GM19467 (cell line): ENCODE results near the gene GASK1A.
"Not testable (repeated sequence)": the region's sequence is repeated elsewhere in the genome, so short reads cannot be mapped to it uniquely, and the experiment has no call there.

Source experiments
- ATAC-seq: cut with Tn5 transposase; IDR thresholded peaks from one replicate; pipeline ENCODE4 v1.9.1; 2021; ENCODE audit warnings: mild to moderate bottlenecking, moderate library complexity; ENCODE audit not compliant: unreplicated experiment

Gene GASK1A

GRCh38 chr3:42979044-42979972, at the start of gene GASK1A:
Gene GASK1A (plus strand): TSS chr3:42979311. CDS start chr3:42979643, 332 bp downstream.
- no peak for ATAC-seq

GRCh38 chr3:42934111-42934510, 45.0 kb upstream of the GASK1A start:
- no peak for ATAC-seq

DNA sequence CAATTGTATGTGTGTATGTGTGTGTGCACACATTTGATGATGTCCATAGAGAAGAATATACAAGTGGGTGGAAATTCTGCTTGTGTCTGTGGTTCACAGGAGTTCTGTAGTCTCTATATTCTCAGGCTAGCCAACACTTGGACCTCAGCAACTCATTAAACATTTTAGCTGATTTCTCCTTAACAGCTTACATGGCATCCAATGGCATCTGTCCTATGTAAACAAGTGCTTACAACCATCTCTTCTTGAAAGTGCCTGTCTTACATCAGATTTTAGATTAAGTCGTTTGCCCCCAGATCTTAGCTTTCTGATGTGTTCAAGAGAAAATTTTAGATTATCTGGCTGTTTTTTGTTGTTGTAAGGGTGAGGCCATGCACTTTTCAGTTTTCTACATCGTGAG, 44.2 kb upstream of the GASK1A start:
- no peak for ATAC-seq

DNA sequence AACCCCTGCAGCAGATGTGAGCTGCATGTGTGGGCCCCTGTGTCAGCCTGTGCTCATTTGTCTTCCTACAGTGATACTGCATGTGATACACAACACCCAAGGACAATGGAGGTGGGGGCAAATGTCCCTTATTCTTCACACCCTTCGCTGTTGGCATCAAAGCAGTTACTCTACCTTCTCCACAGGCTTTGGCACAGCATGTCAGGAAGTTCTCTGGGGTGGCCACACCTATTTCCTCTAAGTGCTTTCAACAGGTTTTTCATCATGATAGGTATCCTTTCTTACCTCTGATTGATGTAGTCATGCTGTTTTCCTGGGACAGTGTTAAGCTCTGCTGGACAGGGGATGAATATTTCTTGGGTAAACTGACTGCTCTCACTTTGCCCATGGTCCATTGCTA, 43.6 kb upstream of the GASK1A start:
- ATAC-seq, result no peak

DNA sequence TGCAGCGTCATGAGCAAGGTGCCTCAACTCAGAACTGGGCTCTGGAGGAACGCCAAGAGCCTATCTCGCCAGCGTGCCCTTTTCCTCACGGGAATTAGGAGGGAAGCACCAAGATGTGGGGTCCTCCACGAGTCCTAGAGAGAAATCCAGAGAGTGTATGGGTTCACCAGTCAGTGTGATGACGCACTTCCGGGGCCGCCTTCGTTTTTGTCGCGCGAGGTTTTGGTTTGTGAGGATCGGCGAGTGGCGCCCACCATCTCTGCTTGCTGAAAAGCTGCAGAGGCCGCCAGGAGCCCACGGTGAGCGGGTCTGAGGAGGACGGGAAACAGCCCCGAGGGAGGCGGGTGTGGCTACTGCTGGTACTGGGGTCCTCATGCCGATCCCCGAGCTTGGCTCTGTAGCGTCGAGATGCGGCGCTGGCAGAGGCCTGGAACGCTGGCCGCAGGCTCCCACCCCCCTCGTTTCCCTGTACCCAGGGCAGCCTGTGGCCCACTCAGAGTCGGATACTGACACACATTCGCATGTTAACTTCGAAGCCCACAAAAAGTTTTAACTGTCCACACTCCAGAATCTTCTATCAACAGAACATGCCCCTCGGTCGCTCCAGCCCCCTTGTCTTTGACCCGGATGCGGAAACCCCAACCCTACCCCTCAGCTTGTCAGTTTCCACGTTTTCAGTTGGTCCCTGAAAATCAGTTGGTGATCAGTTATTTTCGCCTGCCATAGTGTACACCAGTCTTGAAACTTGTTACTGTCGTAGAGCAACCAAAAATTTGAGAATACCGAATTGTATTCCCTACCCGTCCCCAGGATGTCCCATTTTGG, 42.7 kb upstream of the GASK1A start:
- ATAC-seq, result no peak

DNA sequence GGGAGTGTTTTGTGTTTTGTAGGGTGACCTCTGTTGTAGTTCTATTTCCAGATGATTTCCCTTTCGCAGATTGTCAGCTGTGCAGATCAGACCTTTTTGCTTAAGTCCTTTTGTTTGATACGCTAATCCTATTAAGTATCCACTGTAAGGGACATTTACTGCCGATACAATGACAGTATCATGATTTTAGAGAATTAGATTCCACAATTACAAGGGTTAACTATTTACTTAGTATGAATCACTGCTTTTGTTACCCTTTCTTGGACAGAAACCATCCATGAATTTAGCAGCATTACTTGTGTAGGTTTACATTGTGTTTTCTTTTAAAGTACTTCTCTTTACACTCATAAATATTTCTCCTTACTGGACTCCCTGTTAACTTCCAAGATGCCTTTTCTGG, 41.8 kb upstream of the GASK1A start:
- no peak for ATAC-seq

- no peak for ATAC-seq
Observed at GRCh38 chr3:42942693-42943092, 36.4 kb upstream of the GASK1A start.

GRCh38 chr3:42946050-42946449, 33.1 kb upstream of the GASK1A start:
- ATAC-seq, result no peak

DNA sequence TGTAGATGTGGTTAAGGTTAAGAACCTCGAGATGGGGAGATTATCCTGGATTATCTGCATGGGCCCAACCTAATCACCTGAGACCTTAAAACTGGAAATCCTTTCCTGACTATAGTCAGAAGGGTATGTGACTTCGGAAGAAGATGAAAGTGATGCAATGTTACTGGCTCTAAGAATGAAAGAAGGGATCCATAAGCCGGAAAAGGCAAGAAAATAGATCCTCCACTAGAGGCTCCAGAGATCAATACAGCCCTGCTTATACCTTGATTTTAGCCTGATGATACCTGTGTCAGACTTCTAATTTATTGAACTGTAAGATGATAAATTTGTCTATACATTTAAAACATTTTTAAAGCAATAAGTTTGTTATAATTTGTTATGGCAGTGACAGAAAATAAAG, 21.5 kb upstream of the GASK1A start:
- no peak for ATAC-seq

DNA sequence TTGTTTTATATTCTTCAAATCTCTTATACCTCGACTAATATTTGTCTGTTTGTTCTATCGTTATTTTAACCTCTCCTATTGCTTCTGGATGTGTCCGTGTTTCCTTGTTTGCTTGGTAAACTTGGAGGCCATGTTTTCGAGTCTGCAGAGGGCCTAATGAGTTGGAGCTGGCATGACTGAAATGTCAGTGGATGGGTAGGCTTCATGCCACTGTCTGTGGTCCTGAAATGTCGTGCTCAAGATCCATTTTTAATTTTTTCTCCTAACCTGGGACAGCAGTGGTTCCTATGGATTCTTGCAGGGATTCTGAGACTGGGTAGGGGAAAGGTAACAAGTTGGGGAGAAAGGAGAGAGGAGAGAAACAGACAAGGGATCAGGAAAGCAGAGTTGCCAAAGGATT, 18.8 kb upstream of the GASK1A start:
- ATAC-seq, result no peak

GRCh38 chr3:42960786-42961185, 18.3 kb upstream of the GASK1A start:
- no peak for ATAC-seq

- ATAC-seq, result no peak
Observed at GRCh38 chr3:42961633-42962032, 17.5 kb upstream of the GASK1A start.

DNA sequence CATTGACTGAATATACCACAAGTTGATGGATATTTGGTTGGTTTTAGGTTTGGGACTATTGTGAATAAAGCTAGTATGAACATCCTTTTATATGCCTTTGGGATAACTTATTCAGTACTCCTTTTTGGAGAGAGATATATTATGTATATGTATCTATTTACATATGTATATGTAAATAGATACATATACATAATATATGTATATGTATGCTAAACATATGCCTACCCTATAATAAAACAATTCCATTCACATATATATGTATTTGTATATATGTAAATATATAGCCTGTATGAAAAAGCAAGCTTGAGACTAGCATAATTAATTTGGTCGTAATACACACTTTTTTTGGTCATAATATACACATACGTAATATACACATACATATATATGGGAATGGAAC, 15.8 kb upstream of the GASK1A start:
- ATAC-seq, result no peak

DNA sequence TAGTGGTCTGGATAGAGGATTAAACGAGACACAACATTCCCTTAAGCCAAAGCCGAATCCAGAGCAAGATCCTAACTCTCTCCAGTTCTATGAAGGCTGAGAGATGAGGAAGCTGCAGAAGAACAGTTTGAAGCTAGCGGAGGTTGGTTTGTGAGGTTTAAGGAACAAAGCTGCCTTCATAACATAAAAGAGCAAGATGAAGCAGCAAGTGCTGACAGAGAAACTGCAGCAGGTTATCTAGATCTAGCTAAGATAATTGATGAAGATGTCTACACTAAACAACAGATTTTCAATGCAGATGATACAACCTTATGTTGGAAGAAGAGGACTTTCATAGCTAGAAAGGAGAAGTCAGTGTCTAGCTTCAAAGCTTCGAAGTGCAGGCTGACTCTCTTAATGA, 14.8 kb upstream of the GASK1A start:
- ATAC-seq, result no peak

GRCh38 chr3:42970557-42970956, 8.6 kb upstream of the GASK1A start:
- no peak for ATAC-seq

DNA sequence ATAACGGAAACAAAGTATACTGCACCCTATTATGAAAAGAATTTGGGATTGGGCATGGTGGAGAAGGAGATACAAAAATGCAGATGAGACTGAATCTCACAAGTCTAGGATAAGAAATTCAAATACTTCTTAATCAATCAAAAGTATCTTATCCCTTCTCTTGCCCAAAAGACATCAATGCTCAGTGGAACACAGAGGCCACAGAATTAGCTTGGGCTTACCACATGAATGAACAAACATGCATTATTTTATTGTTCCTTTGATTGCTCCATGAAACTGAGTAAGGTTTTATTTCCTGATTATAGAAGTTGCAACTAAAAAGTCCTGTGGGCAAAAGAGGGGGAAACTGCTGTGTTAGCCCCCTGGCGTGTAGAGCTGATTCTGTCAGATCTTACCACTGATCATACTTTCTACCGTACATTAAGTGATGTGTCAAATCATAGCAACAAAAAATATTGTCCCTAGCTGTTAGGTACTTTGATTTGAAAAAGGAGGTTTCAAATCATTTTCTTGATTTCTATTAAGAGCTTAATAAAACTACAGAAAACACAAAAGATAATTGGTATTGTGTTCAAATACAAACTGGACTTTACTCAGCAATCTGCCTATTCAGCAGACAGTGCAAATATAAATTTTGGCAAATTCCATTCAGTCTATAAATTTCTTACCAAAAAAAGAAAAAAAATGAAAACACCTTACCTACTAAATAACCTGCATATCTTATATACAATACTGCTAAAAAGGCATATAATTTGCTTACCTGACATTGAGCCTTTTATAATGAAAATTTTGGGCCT, 7.9 kb upstream of the GASK1A start:
- no peak for ATAC-seq

DNA sequence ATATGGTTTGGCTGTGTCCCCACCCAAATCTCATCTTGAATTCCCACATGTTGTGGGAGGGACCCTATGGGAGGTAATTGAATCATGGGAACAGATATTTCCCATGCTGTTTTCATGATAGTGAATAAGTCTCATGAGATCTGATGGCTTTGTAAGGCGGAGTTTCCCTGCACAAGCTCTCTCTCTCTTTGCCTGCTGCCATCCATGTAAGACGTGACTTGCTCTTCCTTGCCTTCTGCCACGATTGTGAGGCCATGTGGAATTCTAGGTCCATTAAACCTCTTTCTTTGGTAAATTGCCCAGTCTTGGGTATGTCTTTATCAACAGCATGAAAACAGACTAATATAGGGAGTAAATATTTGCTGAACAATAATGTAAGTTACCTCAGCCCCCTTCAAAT, 4.2 kb upstream of the GASK1A start:
- ATAC-seq, result not testable (repeated sequence)

DNA sequence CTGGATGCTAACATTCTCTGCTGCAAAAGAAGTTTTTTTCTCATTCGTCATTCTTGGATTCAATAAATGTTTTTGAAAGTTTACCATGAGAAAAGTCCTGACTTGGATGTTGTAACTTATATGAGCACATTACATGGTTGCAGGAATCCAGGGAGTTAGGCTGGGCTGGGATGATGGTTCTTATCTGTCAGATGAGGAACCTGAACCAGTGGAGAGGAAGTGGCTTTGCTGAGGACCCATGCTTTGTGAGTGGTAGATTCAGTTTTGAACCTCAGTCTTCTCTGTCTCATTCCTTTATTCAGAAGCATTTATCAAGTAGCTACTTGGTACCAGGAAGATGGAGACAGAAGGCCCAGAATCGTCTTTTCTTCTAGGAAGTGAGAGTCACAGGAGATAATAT, 3.7 kb upstream of the GASK1A start:
- no peak for ATAC-seq

GRCh38 chr3:42975955-42976354, 3.2 kb upstream of the GASK1A start:
- no peak for ATAC-seq

DNA sequence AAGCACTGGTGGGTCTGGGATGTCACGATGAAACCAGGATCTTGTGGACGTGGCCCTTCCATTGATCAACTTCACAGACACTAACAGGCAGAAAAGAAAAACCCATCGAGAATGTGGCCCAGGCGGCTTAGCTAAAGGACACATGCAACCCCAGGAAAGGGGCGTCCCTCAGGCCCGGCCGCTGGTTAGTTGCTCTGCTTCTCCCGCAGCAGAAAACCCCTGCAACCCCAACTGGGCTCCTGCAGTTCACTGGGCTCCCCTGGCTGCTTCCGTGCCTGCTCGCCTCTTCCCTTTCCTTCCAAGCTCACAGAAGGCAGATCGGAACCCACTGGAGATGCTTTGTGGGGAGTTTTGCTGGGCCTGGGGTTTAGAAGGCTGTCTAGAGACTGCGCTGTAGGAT, 1.1 kb downstream of the GASK1A start:
- no peak for ATAC-seq

GRCh38 chr3:42980909-42981308, 1.8 kb downstream of the GASK1A start:
- no peak for ATAC-seq
